Skeletal muscle cell (primary cell): Measurements from ENCODE around the gene PPHLN1.

Experiments
- DNase-seq: peaks from one replicate; pipeline ENCODE4 v3.0.0-alpha.2; 2010; ENCODE audit warnings: low read depth
- H3K4me3 ChIP-seq: 2 replicates; pipeline ENCODE4 v1.5.1; 2011; ENCODE audit warnings: low read depth, mild to moderate bottlenecking, control low read depth, low read length, moderate library complexity

PPHLN1 gene

DNA sequence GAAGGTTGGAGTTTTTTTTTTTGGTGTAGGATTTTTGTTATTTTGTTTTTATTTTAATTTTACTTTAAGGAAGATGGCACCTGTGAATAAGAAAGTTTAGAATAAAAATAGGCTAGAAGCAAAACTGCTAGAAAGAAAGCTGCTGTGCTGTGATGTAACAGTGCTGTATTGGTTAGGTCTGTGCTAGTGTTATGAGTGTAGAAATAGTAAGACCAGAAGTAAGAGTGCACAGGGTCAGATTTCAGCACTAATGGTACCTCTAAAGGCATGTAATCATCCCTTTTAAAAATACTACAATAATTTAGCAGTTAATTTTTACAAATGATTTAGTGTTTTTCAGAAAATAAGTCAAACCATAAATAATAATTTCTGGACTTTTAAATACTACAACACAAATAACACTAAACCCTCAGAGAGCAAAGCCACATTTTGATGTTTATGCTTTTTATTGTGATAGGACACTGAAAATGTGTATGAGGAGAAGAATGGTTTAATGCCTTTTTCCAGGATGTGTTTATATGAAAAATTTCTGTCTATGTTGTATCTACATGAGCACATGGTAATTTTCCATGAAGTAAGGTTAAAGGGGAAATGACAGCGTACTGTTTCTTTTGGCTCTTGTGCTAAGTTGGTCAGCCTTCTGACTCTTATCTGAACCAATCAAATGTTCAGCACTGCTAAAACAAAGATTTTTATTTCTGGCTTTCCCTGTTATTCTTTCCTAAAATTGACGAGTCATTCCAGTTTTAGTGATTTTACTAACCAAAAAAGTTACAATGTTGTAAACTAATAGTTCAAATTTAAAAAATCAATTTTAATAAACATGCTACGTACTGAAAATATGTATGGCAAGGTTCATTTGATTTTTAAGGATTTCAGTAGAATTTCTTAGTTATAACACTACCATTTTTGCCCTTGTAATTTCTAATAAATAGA lies 96.1 kb downstream of the PPHLN1 start:
- H3K4me3 ChIP-seq: no peak overlapping the region
- peak; percentile 52 for DNase-seq

DNA sequence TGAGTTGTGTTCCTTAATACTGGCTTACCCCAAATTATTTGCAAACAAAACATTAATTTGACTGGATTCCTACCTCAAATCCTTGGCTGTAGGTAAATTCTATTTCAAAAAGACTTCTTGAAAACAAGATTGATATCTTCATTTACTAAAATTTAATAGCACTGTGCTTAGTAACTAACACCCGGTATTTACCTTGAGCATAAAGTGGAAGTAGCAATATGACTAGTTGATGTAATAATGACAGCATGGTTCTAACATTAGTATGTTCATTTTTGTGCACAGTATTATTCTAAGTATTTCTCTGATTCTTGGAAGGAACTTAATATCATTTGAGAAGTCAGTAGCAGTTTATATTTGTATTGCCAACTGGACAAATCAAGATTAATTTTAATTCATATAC lies 96.8 kb downstream of the PPHLN1 start:
- DNase-seq: no peak
- H3K4me3 ChIP-seq: no peak overlapping the region

DNA sequence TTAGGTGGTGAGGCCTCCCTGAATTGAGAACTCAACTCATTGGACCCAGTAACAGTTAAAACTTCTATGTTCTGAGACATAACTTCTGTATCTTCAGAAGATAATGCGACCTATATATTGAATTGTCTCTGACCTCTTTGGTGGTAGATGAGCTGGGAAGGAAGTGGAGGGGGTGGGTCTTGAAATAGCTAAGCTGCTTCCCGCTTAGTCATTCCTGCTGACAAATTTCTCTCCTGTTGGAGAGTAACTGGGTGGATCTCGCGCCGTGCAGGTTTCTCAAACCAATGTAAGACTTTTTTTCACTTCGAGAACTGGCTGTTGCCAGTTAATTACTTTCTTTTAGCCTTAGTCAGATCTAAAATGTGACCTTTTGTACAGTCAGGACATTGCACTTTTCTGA lies 100.8 kb downstream of the PPHLN1 start:
- no peak overlapping the region for H3K4me3 ChIP-seq
- DNase-seq: peak; percentile 34

DNA sequence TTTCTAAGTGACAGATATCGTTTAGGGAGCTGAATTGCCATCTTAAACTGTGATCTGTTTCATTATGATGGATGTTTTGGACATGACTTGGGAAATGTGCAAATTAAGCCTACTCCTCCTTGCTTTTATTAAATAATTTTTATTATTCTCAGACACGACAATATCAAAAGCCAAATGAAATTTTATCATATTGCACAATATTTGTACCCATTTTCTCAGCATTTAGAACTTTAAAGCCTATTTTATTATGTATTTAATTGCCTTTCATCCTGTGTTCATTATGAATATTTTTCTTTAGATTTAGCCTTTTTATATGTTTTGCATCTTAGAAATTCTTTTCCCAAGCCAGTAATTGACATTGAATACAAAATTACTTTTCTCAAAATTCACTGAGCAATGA lies 102.9 kb downstream of the PPHLN1 start:
- no peak for DNase-seq
- H3K4me3 ChIP-seq: no peak overlapping the region

DNA sequence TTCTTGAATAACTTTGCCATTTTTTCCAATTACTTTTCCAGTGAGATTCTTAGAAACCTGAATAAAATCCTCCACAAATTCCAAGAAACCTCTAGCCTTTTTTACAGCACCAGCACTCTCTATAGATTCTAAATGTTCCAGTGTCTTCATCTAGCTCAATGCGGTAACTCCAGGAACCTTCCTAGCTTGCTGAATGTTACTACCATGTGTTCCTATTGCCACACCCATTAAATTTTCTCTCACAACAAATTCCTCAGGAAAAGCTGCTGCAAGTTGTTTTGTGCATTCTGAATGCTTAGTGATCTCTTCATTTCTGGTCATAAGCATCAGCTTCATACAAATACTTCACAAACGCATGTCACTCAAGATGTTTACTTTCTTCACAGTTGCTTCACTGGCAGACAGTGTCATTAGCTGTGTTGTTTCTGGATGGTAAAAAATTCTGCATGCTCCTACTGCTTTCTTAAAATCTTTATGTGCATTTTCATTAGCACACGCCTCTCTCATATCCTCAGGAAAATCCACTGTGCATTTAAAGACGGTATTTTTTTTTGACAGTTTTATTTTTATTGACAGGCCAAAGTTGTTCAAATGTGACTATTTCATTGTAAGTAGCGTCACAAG lies 106.7 kb downstream of the PPHLN1 start:
- no peak overlapping the region for H3K4me3 ChIP-seq
- no peak for DNase-seq

DNA sequence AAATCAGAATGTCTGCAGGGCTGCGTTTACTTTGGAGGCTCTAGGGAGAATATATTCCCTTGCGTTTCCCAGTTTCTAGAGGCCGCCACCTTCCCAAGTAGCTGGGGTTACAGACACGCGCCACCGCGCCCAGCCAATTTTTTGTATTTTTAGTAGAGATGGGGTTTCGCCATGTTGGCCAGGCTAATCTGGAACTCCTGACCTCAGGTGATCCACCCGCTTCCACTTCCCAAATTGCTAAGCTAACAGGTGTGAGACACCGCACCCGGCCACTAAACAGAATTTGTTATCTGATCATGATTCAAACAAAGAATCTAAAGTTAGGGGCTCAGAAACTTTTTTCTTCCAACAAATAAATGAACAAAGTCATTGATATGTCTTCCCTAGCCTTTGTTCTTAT lies 114.6 kb downstream of the PPHLN1 start:
- H3K4me3 ChIP-seq: no peak overlapping the region
- no peak for DNase-seq

DNA sequence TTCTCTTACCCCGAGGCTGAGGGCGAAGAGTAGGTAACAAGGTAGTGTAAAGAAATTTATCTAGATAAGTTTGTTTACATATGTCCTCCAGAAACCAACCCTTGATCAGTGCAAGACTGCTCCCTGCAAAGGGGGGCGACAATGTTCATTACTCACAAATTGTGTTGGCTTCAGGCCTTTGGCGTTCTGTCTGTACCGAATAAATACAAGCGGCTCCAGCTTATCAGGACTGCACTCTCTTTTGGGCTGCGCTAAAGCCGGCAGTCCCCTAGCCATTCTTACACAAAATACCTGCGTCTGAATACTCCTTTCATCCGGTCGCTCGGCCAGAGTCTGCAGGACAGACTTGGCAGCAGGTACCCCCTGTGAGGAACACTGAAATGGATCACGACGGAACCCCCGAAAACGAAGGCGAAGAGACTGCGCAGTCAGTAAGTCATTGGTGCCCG lies 116.4 kb downstream of the PPHLN1 start:
- no peak for DNase-seq
- H3K4me3 ChIP-seq: no peak overlapping the region

DNA sequence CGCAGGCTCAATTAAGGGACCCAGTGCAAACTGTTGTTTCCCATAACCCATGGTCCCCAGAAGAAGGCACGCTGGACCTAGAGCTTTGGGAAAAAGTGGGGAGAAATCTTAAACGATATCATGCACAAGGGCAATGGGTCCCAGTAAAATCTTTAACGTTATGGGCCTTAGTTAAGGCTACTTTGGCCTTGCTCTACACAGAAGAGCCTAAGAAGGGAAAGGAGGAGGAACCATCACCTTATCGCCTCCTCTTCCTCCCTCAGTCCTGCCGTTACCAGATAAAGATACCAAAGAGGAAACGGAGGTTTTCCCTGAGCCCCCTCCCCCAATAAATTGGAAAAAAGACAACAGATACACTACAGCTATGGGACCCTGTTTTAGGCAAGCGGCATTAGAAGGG lies 116.9 kb downstream of the PPHLN1 start:
- DNase-seq: no peak
- no peak overlapping the region for H3K4me3 ChIP-seq

DNA sequence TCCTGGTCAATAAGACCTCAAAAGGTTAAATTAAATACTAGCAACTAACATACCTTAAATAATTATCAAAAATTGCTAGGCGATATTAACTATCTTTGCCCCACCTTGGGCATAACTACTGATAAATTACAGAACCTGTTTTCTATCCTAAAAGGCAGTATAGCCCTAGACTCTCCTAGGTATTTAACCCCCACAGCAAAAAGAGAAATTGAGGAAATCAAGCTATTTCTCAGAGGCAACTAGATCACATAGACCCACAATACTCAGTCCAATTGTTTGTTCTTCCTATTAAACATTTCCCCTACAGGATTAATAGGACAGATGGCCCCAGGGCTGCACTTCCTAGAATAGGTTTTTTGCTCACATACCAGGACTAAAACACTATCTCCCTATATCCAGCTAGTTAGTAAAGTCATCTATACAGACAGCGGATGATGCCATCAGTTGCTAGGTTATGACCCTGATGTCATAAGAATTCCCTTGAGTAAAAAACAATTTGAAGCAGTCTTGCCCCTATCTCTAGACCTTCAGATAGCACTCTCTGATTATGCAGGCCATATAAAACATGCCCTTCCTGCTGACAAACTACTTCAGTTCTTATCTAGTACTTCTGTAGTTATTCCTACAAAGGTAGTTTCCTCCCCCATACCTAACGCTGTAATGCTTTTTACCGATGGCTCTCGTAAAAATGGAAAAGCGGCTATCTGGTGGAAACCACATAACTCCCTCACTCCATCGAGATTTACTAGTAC lies 118.4 kb downstream of the PPHLN1 start:
- no peak overlapping the region for H3K4me3 ChIP-seq
- DNase-seq: no peak

DNA sequence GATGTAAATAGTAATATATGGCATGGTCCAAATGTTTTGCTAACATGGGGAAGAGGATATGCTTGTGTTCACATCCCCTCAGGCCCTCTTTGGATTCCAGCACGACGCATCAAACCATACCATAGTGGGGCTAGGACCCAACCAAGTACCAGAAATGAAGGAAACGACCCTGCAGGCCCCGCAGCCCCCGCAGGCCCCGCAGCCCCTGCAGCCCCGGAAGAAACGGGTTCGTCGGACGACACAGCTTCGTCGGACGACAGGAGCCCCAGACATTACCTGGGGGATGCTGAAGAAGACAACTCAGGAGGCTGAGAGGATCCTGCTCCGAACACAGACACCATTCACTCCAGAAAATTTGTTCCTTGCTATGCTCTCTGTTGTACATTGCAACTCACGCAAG lies 119.9 kb downstream of the PPHLN1 start:
- no peak for DNase-seq

DNA sequence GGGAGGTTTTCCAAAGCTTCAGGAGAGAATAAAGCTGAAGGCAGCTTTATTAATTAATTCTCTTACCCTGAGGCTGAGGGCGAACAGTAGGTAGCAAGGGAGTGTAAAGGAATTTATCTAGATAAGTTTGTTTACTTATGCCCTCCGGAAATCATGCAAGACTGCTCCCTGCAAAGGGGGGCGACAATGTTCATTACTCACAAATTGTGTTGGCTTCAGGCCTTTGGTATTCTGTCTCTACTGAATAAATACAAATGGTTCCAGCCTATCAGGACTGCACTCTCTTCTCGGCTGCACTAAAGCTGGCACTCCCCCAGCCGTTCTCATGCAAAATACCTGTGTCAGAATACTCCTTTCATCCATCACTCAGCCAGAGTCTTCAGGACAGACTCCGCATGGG lies 120.8 kb downstream of the PPHLN1 start:
- no peak for DNase-seq
- H3K4me3 ChIP-seq: no peak overlapping the region

More for the DNA sequence above, 119.9 kb downstream of the PPHLN1 start:
- H3K4me3 ChIP-seq: no peak overlapping the region

DNA sequence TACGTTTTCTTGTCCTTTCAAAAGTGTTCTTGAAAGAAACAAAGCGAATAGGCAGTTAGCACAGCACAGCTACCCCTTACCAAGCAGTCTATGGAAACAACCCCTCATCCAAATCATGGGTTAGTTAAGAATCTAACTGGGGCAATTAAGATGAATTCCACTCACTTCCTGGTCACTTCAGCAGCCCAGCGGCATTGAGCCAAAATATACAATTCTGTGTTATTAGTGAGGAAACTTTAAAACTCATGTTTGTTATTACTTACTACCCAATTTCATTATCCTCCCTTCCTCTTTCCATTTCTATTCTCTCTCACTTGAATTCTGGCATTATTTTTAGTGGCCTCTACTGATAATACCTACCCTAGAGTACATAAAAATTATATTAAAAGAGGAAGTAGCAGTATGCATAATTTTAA lies 121.4 kb downstream of the PPHLN1 start:
- H3K4me3 ChIP-seq: no peak overlapping the region
- DNase-seq: no peak

DNA sequence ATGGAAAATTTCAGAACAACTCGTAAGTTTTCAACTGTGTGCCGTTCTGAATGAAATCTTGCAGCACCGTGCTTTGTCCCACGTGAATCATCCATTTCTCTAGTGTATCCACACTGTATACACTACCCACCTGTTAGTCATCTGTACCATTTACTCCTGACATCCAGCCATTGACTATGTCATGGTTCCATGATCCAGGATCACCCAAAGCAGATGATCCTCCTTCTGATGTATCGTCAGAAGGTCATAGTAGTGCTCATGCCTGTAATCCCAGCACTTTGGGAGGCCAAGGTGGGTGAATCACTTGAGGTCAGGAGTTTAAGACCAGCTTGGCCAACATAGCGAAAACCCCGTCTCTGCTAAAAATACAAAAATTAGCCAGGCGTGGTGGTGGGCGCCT lies 122.9 kb downstream of the PPHLN1 start:
- H3K4me3 ChIP-seq: no peak overlapping the region
- no peak for DNase-seq

DNA sequence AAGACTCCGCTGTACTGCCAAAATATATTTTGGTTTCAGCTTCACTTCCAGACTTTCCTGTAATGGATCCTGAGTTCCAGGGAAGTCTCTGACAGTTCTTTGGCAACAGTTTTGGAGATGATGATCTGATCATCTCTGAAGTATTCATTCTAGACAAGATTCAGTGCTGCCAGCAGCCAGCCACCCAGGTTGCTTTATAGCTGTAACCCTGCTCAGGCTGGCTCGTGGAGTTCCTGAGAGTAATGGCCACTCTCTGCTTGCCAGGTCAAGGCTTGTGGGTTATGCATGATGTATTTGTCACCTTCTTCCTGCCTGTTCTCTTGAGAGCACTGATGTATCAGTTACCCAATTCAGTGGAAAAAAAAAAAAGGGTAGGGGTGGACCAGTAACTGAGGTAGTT lies 124.3 kb downstream of the PPHLN1 start:
- DNase-seq: peak; percentile 63
- no peak overlapping the region for H3K4me3 ChIP-seq

DNA sequence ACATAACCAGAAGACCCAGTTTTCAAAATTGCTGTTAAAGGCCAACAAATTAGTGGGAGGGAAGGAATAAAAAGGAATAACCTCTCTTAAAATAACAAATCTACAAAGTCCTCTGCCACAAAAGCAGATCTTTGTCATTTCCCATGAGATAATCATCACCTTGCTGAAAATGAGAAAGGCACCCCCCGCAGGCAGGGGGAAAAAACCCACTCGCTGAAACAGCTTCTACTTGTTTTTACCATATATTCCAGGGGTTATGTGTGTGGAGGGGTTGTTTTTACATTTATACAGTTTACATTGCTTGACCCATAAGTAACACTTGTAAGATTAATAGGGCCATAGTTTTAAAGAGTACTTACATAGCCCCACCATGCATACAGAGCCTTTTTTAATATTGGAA lies 132.6 kb downstream of the PPHLN1 start:
- H3K4me3 ChIP-seq: no peak overlapping the region
- no peak for DNase-seq

DNA sequence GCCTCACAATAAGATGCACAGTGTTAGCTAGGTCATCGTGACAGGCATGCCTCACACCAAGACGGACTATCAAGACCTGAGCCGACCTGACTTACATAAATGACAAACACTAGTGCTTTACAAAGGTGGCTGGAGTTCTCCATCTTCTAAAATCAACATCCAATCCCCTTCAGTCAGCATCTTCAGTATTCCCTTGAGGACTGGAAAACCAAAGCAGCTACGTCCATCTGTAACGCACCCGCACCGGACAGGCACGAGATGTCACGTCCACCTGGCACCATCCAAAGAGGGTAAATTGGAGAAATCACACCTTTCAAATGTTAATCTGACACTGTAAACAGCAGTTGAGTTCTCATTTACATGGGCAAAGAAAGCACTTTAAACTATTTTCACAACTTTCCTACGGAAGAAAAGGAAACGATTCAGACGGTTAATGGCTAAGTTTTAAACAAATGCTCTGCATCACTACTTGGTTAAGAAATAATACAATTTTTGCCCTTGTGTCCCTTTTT lies 133.4 kb downstream of the PPHLN1 start:
- no peak for DNase-seq
- no peak overlapping the region for H3K4me3 ChIP-seq

DNA sequence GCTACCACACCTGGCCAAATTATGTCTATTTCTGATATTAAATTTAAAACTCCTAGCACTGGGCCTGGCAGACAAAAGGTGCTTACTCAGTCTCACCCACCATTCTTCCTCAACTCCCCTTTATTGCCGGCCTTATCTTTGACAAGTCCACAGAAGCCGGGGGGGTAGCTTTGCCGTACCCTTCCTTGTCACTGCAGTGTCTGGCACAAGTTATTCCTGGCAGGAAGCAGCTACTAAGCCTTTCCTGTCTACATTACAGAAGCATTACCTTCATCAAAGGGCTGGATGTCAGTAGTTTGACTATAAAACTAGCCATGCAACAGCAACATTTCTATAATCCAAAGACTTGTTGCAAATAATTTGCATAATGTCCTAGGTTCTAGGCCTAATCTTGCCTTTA lies 136.5 kb downstream of the PPHLN1 start:
- H3K4me3 ChIP-seq: no peak overlapping the region
- DNase-seq: no peak

DNA sequence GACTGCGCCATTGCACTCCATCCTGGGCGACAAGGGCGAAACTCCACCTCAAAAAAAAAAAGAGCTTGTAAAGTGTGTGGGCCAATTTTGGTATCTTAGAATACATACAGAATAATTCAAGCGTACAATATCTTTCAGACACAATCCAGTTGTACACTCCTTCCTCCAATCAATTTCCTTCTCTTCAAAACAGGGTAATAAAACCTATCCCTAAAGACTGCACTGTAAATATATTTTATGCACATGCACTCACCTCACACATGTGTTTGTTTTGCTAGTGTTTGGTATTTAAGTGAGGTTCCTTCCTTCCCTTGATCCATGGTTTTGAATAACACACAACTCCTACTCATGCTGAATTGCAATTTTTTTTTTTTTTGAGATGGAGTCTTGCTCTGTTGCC lies 137.7 kb downstream of the PPHLN1 start:
- H3K4me3 ChIP-seq: no peak overlapping the region
- DNase-seq: no peak

DNA sequence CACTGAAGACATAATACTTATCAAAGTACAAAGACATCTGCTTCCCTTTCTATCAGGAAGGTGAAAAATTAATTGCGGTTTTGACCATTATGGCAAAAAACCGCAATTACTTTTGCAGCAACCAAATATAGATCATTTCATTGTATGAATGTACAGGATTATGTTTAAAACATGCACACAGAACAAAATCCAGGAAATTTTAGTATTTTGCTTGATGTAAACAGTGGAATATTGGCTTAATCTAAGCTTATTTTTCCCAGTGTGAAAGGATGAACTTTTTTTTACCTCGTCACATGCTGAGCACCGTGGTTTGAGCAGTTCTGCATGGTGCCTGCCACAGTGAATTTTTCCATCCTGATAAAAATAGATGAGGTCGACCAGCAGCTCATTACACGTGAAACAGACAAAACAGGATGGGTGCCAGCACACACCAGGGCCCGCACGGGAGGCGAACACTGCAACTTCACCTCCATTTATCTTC lies 142.4 kb downstream of the PPHLN1 start:
- H3K4me3 ChIP-seq: no peak overlapping the region
- DNase-seq: no peak

DNA sequence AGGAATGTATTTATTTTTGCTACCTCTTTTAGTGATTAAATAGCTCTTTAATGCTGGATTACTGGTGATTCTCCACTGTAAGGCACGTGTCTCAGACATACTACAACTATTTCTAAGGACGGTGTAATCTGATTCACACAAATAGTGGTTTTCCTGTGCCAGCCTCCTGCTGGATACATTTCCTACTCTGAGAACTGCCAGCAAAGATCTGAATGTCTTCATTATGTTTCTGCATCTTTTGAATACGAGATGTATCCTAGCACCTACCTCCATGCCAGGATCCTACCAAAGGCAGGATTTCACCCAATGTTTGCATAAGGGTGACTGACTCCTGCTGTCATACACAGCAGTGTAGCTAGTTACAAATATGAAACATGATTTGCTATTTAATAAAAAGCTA lies 143.0 kb downstream of the PPHLN1 start:
- H3K4me3 ChIP-seq: no peak overlapping the region
- DNase-seq: no peak
